Endothelial cell of umbilical vein (primary cell): ENCODE results near the gene CD200. TPM values are rescaled to one million over a fixed set of nuclear protein-coding genes. Genes with fewer than 3 reads are reported as not detected.

ENCODE experiments used
- BruUV-seq: library from RNA; stranded (reverse); fragments of 400-500 nt; replicated peaks from 2 replicates; lab custom pipeline; 2021; lab: Mats Ljungman, UMichigan
- CTCF ChIA-PET: fragments of 300-600, 350-600 bp; sonication (Branson Sonifier 250); formaldehyde crosslinking; loops from one replicate; lab custom pipeline; 2021; ENCODE audit warnings: antibody characterized with exemption, inconsistent platforms; lab: Charles Lee
- POLR2A ChIA-PET: fragments of 300-600, 350-600 bp; sonication (Branson Sonifier 250); formaldehyde crosslinking; loops from one replicate; lab custom pipeline; 2021; ENCODE audit warnings: antibody characterized with exemption, inconsistent platforms; lab: Charles Lee
- DNase-seq: peaks from one replicate; pipeline ENCODE4 v3.0.0-alpha.2; 2011; ENCODE audit warnings: low read depth, low spot score
- FAIRE-seq: peaks from 2 replicates; lab custom pipeline; 2011; peaks lifted over from hg19 to GRCh38; lab: Jason Lieb, UNC
- H2AFZ ChIP-seq: 2 replicates; pipeline ENCODE4 v1.6.0; 2012; ENCODE audit warnings: low read depth, low read length, control low read depth, inconsistent platforms
- H3K27ac ChIP-seq: 2 replicates; pipeline ENCODE4 v1.5.1; 2011; ENCODE audit warnings: low read depth, mild to moderate bottlenecking, control low read depth, low read length, moderate library complexity; ENCODE audit not compliant: insufficient read depth
- H3K27me3 ChIP-seq, 2 experiments: 2 replicates each; pipeline versions ENCODE4 v1.6.0 to v1.6.1; 2011; ENCODE audit warnings: low read length in 2 of 2, mixed read lengths in 1 of 2; ENCODE audit not compliant: control insufficient read depth in 2 of 2, insufficient read depth in 2 of 2
- H3K36me3 ChIP-seq, 2 experiments: 2 replicates in 1 of 2; 3 replicates in 1 of 2; pipeline ENCODE4 v1.5.1; 2011; ENCODE audit warnings: low read length in 2 of 2, mild to moderate bottlenecking in 1 of 2, moderate library complexity in 1 of 2; ENCODE audit not compliant: control insufficient read depth in 2 of 2, insufficient read depth in 2 of 2; ENCODE audit errors: extremely low read depth in 1 of 2
- H3K4me1 ChIP-seq: 3 replicates; pipeline ENCODE4 v1.5.1; 2011; ENCODE audit warnings: mild to moderate bottlenecking, low read length; ENCODE audit not compliant: control insufficient read depth, insufficient read depth; ENCODE audit errors: extremely low read depth
- H3K4me2 ChIP-seq: 2 replicates; pipeline ENCODE4 v1.6.1; 2011; ENCODE audit warnings: low read length, control low read depth, mixed read lengths; ENCODE audit not compliant: insufficient read depth
- H3K4me3 ChIP-seq, 3 experiments: fragments of 200-600 bp in 1 of 3; sonication (generic), shearing (Covaris generic) in 1 of 3; replicated peaks in 1 of 3; 2 replicates each; pipeline ENCODE4 v1.5.1; 2011 to 2016; ENCODE audit warnings: control low read depth in 3 of 3, low read length in 3 of 3, mild to moderate bottlenecking in 2 of 3, inconsistent platforms in 1 of 3, low read depth in 1 of 3, moderate library complexity in 1 of 3; ENCODE audit not compliant: insufficient read depth in 1 of 3
- H3K79me2 ChIP-seq: 2 replicates; pipeline ENCODE4 v1.6.0; 2012; ENCODE audit warnings: low read length, inconsistent platforms; ENCODE audit not compliant: control insufficient read depth, insufficient read depth
- H3K9ac ChIP-seq: replicated peaks from 2 replicates; pipeline ENCODE3; 2011; ENCODE audit warnings: low read length, control low read depth; ENCODE audit not compliant: insufficient read depth; ENCODE audit errors: extremely low read depth
- H3K9me1 ChIP-seq: replicated peaks from 3 replicates; pipeline ENCODE4 v1.6.0; 2011; ENCODE audit warnings: mild to moderate bottlenecking, low read length; ENCODE audit not compliant: control insufficient read depth, insufficient read depth; ENCODE audit errors: extremely low read depth
- H3K9me3 ChIP-seq: replicated peaks from 2 replicates; pipeline ENCODE4 v1.5.1; 2012; ENCODE audit warnings: low read length, inconsistent platforms; ENCODE audit not compliant: control insufficient read depth, insufficient read depth
- H4K20me1 ChIP-seq: replicated peaks from 2 replicates; pipeline ENCODE3; 2011; ENCODE audit warnings: mild to moderate bottlenecking, low read length; ENCODE audit not compliant: control insufficient read depth, insufficient read depth; ENCODE audit errors: extremely low read depth
- FOS ChIP-seq: IDR thresholded peaks from 2 replicates; pipeline ENCODE4 v1.6.1; 2011; ENCODE audit warnings: mild to moderate bottlenecking, low read length, moderate library complexity, borderline replicate concordance; ENCODE audit not compliant: insufficient read depth
- GATA2 ChIP-seq: IDR thresholded peaks from 2 replicates; pipeline ENCODE4 v1.7.0; 2011; ENCODE audit warnings: low read depth, mild to moderate bottlenecking, moderate library complexity, mixed read lengths, low read length; ENCODE audit not compliant: insufficient read length, insufficient read depth
- MYC ChIP-seq: IDR thresholded peaks from one replicate; pipeline ENCODE4 v1.6.1; 2011; ENCODE audit warnings: mild to moderate bottlenecking, low read depth, low read length
- dilution Hi-C: fragments of 300-500 bp; cut with MboI; formaldehyde crosslinking; loops from one replicate; pipeline ENCODE4 v1.15.0; 2019; ENCODE audit warnings: low sequenced_read_pairs; ENCODE audit not compliant: extremely low pct_ligation_motif_present
- intact Hi-C: fragments of 100-400 bp; cut with micrococcal nuclease; formaldehyde crosslinking; loops from one replicate; pipeline ENCODE4 v1.10.0; 2022
- polyA plus RNA-seq, 4 experiments: library from polyadenylated mRNA; depleted of rRNA in 3 of 4; stranded (reverse) in 3 of 4; unstranded in 1 of 4; fragments of >200 nt; gene quantifications; 2 replicates each; pipeline versions ENCODE4 v1.2.1 to v1.2.3, GENCODE V29; 2011 to 2012; ENCODE audit warnings: missing spikeins in 1 of 4
- total RNA-seq: library from RNA; stranded (reverse); gene quantifications from 2 replicates; pipeline ENCODE4 v1.2.3, GENCODE V29; 2021
- TF ChIP-seq, protein P1 (sequence below): IDR thresholded peaks from 2 replicates; pipeline ENCODE4 v1.6.1; 2011; ENCODE audit not compliant: insufficient read depth, insufficient read length
- TF ChIP-seq, protein P2 (sequence below), 2 donors: IDR thresholded peaks; 1 replicate in 1 of 2; 2 replicates in 1 of 2; pipeline ENCODE4 v1.5.1; 2011; ENCODE audit warnings: low read length in 2 of 2, mild to moderate bottlenecking in 2 of 2, moderate library complexity in 2 of 2, control low read depth in 1 of 2, inconsistent platforms in 1 of 2, low read depth in 1 of 2; ENCODE audit not compliant: insufficient read depth in 1 of 2; ENCODE audit errors: extremely low read depth in 1 of 2

Gene CD200
- total and polyA plus RNA-seq, 2 donors (not counting 3 experiments of a cell fraction or from before 2014, with no cell fraction given) = 8.1 to 8.2 TPM

DNA sequence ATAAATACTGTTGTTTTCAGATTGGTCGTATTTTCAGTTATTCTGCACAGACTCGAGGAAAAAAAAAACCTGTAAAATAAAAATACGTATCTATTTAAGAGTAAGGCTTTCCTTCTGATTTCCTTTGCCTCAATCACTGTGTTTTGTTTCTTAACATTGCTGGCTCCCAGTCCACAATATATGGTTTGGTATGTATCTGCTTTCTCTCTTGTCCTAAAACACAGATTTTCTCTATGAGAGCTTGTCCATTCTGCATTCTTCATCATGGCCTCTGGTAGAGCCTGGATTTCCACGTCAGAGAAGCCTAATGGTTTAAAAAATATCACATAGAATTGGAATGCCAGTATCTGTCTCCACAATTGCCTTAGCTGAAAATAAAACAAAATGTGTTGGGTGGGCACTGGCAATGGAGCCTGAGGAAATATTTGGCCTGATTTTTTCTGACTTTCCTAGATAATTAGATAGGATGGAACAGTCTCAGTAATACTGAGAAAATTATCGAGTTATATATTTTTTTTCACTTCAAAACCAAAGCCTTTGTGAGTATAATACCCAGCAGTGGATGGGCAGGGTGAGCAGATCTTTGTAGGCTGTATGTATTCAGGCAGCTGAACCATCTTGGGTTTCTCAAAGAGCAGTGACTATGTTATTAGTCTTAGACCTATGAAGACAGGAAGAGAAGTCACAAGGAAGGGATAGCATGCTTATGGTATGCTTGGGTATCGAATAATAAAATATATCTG is 1.9 kb downstream of the CD200 start:
- no TSS peak for BruUV-seq
- ChIA-PET POLR2A (interaction anchor here (1.7 to 2.1 kb wide), 2 partner anchors 16 to 56 kb away, joined by 8 to 9 read pairs; no protein-coding TSS in a partner anchor), CTCF (interaction anchor here (0.9 to 3.4 kb wide), 9 partner anchors 16 to 223 kb away, joined by 3 to 40 read pairs (median 10); no protein-coding TSS in a partner anchor)
- FAIRE-seq (no peak), DNase-seq (no peak)
- TF ChIP-seq, protein P1, sequence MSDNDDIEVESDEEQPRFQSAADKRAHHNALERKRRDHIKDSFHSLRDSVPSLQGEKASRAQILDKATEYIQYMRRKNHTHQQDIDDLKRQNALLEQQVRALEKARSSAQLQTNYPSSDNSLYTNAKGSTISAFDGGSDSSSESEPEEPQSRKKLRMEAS = no peak
- TF ChIP-seq FOS (no peak), GATA2 (no peak), MYC (no peak)
- TF ChIP-seq, protein P2, sequence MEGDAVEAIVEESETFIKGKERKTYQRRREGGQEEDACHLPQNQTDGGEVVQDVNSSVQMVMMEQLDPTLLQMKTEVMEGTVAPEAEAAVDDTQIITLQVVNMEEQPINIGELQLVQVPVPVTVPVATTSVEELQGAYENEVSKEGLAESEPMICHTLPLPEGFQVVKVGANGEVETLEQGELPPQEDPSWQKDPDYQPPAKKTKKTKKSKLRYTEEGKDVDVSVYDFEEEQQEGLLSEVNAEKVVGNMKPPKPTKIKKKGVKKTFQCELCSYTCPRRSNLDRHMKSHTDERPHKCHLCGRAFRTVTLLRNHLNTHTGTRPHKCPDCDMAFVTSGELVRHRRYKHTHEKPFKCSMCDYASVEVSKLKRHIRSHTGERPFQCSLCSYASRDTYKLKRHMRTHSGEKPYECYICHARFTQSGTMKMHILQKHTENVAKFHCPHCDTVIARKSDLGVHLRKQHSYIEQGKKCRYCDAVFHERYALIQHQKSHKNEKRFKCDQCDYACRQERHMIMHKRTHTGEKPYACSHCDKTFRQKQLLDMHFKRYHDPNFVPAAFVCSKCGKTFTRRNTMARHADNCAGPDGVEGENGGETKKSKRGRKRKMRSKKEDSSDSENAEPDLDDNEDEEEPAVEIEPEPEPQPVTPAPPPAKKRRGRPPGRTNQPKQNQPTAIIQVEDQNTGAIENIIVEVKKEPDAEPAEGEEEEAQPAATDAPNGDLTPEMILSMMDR (IDR thresholded peaks at IDR 0.05; ENCODE audit: extremely low read depth in 1 of 2, insufficient read depth in 1 of 2, low read depth in 1 of 2, low read length in 2 of 2) = no peak
- Histone ChIP-seq H3K4me1 (peaks cover 8% of the 10 kb centered on the region), H3K27me3 (peaks cover 0 to 6% of the 10 kb centered on the region in 2 experiments), H4K20me1 (no peaks in the 10 kb centered on the region), H3K9me3 (no peaks in the 10 kb centered on the region), H3K9ac (no peak overlapping the region), H3K4me2 (no peak overlapping the region), H3K79me2 (no peaks in the 10 kb centered on the region), H3K4me3 (no peak overlapping the region), H3K9me1 (no peaks in the 10 kb centered on the region), H2AFZ (no peak overlapping the region), H3K36me3 (no peaks in the 10 kb centered on the region), H3K27ac (no peak overlapping the region)
- intact Hi-C loops (no loop called here), dilution Hi-C loops (no loop called here)
